Neural progenitor cell (in vitro differentiated cells): ENCODE data around the gene CHM. TPM values are rescaled to one million over a fixed set of nuclear protein-coding genes. Genes with fewer than 3 reads are reported as not detected.
A peak's percentile ranks its signal among the peaks of the same experiment; 100 is the strongest.

ENCODE experiments used
- DNase-seq: peaks from one replicate; pipeline ENCODE4 v3.0.0-alpha.2; 2016; ENCODE audit warnings: low spot score
- H2AFZ ChIP-seq: fragments of 200-600 bp; sonication (generic); replicated peaks from 2 replicates; pipeline ENCODE4 v1.6.1; 2016; ENCODE audit warnings: antibody characterized with exemption
- H3F3A ChIP-seq: fragments of 200-600 bp; sonication (generic); 2 replicates; pipeline ENCODE4 v1.6.1; 2016; ENCODE audit warnings: antibody characterized with exemption, low read depth
- H3K27ac ChIP-seq: fragments of 200-600 bp; sonication (generic); 2 replicates; pipeline ENCODE4 v1.5.1; 2016; ENCODE audit warnings: mild to moderate bottlenecking
- H3K27me3 ChIP-seq: fragments of 200-600 bp; sonication (generic); 2 replicates; pipeline ENCODE4 v1.6.1; 2016; ENCODE audit warnings: mild to moderate bottlenecking, moderate library complexity
- H3K36me3 ChIP-seq: fragments of 200-600 bp; sonication (generic); 2 replicates; pipeline ENCODE4 v1.5.1; 2016
- H3K4me1 ChIP-seq: fragments of 200-600 bp; sonication (generic); 2 replicates; pipeline ENCODE4 v1.6.1; 2016; ENCODE audit warnings: mixed run types
- H3K4me2 ChIP-seq: fragments of 200-600 bp; sonication (generic); 2 replicates; pipeline ENCODE4 v1.6.1; 2016
- H3K4me3 ChIP-seq: fragments of 200-600 bp; sonication (generic); 2 replicates; pipeline ENCODE4 v1.5.1; 2016
- H3K79me2 ChIP-seq: fragments of 200-600 bp; sonication (generic); 2 replicates; pipeline ENCODE4 v1.6.1; 2016; ENCODE audit warnings: low read depth
- H3K9ac ChIP-seq: fragments of 200-600 bp; sonication (generic); 2 replicates; pipeline ENCODE4 v1.6.1; 2016
- H3K9me3 ChIP-seq: fragments of 200-600 bp; sonication (generic); 2 replicates; pipeline ENCODE4 v1.5.1; 2016; ENCODE audit warnings: low read depth
- H4K20me1 ChIP-seq: fragments of 200-600 bp; sonication (generic); 2 replicates; pipeline ENCODE4 v1.6.1; 2016; ENCODE audit warnings: low read depth
- H3K27ac Mint-ChIP-seq: 3 replicates; pipeline ENCODE4 v1.8.0; 2021; ENCODE audit warnings: mixed read lengths
- H3K27me3 Mint-ChIP-seq: 2 replicates; pipeline ENCODE4 v1.8.0; 2022; ENCODE audit warnings: low read depth, mild to moderate bottlenecking, inconsistent platforms, moderate library complexity, mixed read lengths; ENCODE audit not compliant: insufficient read depth
- H3K36me3 Mint-ChIP-seq: 3 replicates; pipeline ENCODE4 v1.8.0; 2021; ENCODE audit warnings: mixed read lengths
- H3K4me1 Mint-ChIP-seq: 3 replicates; pipeline ENCODE4 v1.8.0; 2021; ENCODE audit warnings: mixed read lengths
- H3K4me3 Mint-ChIP-seq: 3 replicates; pipeline ENCODE4 v1.8.0; 2021; ENCODE audit warnings: mild to moderate bottlenecking, moderate library complexity, mixed read lengths
- H3K9me3 Mint-ChIP-seq: 3 replicates; pipeline ENCODE4 v1.8.0; 2020; ENCODE audit warnings: mixed read lengths
- CTCF ChIP-seq: fragments of 200-600 bp; sonication (generic); IDR thresholded peaks from 2 replicates; pipeline ENCODE4 v1.5.1; 2017; ENCODE audit warnings: antibody characterized with exemption, mild to moderate bottlenecking
- EZH2 ChIP-seq: fragments of 200-600 bp; sonication (generic); IDR thresholded peaks from 2 replicates; pipeline ENCODE4 v1.6.1; 2017; ENCODE audit warnings: antibody characterized with exemption, mild to moderate bottlenecking, moderate library complexity
- EZH2phosphoT487 ChIP-seq: fragments of 200-600 bp; sonication (generic); IDR thresholded peaks from 2 replicates; pipeline ENCODE4 v1.6.1; 2017; ENCODE audit warnings: antibody characterized with exemption
- total RNA-seq: library from RNA; depleted of rRNA; stranded (reverse); fragments of >200 nt; gene quantifications from 2 replicates; pipeline ENCODE4 v1.2.3, GENCODE V29; 2015; ENCODE audit warnings: low replicate concordance

The CHM gene
- total RNA-seq, 1 donor from 2014 or later = 24.0 TPM

GRCh38 chrX:85865324-85865723 lies 182.0 kb downstream of the CHM start:
- Mint-ChIP-seq H3K27me3 (no peaks in the 10 kb centered on the region), H3K4me3 (no peak overlapping the region), H3K4me1 (no peaks in the 10 kb centered on the region), H3K36me3 (peaks cover 21% of the 10 kb centered on the region), H3K9me3 (peaks cover 14% of the 10 kb centered on the region), H3K27ac (no peak overlapping the region)
- H3K27ac ChIP-seq = no peak overlapping the region
- H3K79me2 ChIP-seq = no peaks in the 10 kb centered on the region
- no peak for DNase-seq
- H3K27me3 ChIP-seq = no peaks in the 10 kb centered on the region
- H3K4me1 ChIP-seq = no peaks in the 10 kb centered on the region
- no peaks in the 10 kb centered on the region for H4K20me1 ChIP-seq
- TF ChIP-seq CTCF (no peak), EZH2 (no peak), EZH2phosphoT487 (no peak)
- no peak overlapping the region for H3K4me3 ChIP-seq
- no peaks in the 10 kb centered on the region for H3F3A ChIP-seq
- no peak overlapping the region for H2AFZ ChIP-seq
- H3K4me2 ChIP-seq = no peak overlapping the region
- no peak overlapping the region for H3K9ac ChIP-seq
- H3K9me3 ChIP-seq = no peaks in the 10 kb centered on the region
- peaks cover 6% of the 10 kb centered on the region for H3K36me3 ChIP-seq

GRCh38 chrX:85859426-85859825 lies 187.9 kb downstream of the CHM start:
- Histone ChIP-seq H3K9me3 (peaks cover 4% of the 10 kb centered on the region), H3K4me3 (no peak overlapping the region), H4K20me1 (no peaks in the 10 kb centered on the region), H3K79me2 (no peaks in the 10 kb centered on the region), H3K36me3 (peaks cover 6% of the 10 kb centered on the region), H3K4me2 (no peak overlapping the region), H3K27ac (no peak overlapping the region), H3F3A (no peaks in the 10 kb centered on the region), H3K27me3 (no peaks in the 10 kb centered on the region), H3K4me1 (no peaks in the 10 kb centered on the region), H3K9ac (no peak overlapping the region), H2AFZ (no peak overlapping the region)
- Mint-ChIP-seq H3K4me3 (no peak overlapping the region), H3K27me3 (no peaks in the 10 kb centered on the region), H3K4me1 (no peaks in the 10 kb centered on the region), H3K27ac (no peak overlapping the region), H3K9me3 (no peaks in the 10 kb centered on the region), H3K36me3 (no peaks in the 10 kb centered on the region)
- DNase-seq = no peak
- no peak for TF ChIP-seq EZH2phosphoT487
- no peak for TF ChIP-seq EZH2
- TF ChIP-seq CTCF = no peak

- Histone ChIP-seq H3K4me1 (no peaks in the 10 kb centered on the region), H3F3A (no peaks in the 10 kb centered on the region), H3K79me2 (no peaks in the 10 kb centered on the region), H3K27me3 (no peaks in the 10 kb centered on the region), H3K9ac (no peak overlapping the region), H3K27ac (no peak overlapping the region), H3K36me3 (no peaks in the 10 kb centered on the region), H3K4me3 (no peak overlapping the region), H3K9me3 (no peaks in the 10 kb centered on the region), H4K20me1 (no peaks in the 10 kb centered on the region), H2AFZ (no peak overlapping the region), H3K4me2 (no peak overlapping the region)
- Mint-ChIP-seq H3K36me3 (no peaks in the 10 kb centered on the region), H3K27ac (no peak overlapping the region), H3K4me1 (no peaks in the 10 kb centered on the region), H3K9me3 (peaks cover 5% of the 10 kb centered on the region), H3K4me3 (no peak overlapping the region), H3K27me3 (peaks cover 3% of the 10 kb centered on the region)
- peak; percentile 23 for DNase-seq
- TF ChIP-seq CTCF (peak; percentile 50), EZH2 (no peak), EZH2phosphoT487 (no peak)
Observed at GRCh38 chrX:85851418-85851817, 195.9 kb downstream of the CHM start.

- no peak overlapping the region for H3K4me2 ChIP-seq
- no peaks in the 10 kb centered on the region for H4K20me1 ChIP-seq
- no peaks in the 10 kb centered on the region for H3K36me3 Mint-ChIP-seq
- H3K9ac ChIP-seq = no peak overlapping the region
- no peak overlapping the region for H3K4me3 Mint-ChIP-seq
- H3K27ac Mint-ChIP-seq = no peak overlapping the region
- H3K27me3 Mint-ChIP-seq = no peaks in the 10 kb centered on the region
- no peaks in the 10 kb centered on the region for H3K4me1 Mint-ChIP-seq
- TF ChIP-seq CTCF = no peak
- TF ChIP-seq EZH2 = no peak
- TF ChIP-seq EZH2phosphoT487 = no peak
- H3K9me3 ChIP-seq = no peaks in the 10 kb centered on the region
- H3K9me3 Mint-ChIP-seq = peaks cover 4% of the 10 kb centered on the region
- H2AFZ ChIP-seq = no peak overlapping the region
- H3K79me2 ChIP-seq = no peaks in the 10 kb centered on the region
- H3K27me3 ChIP-seq = no peaks in the 10 kb centered on the region
- H3K4me3 ChIP-seq = no peak overlapping the region
- H3K27ac ChIP-seq = no peak overlapping the region
- no peaks in the 10 kb centered on the region for H3K4me1 ChIP-seq
- H3F3A ChIP-seq = no peaks in the 10 kb centered on the region
- no peaks in the 10 kb centered on the region for H3K36me3 ChIP-seq
- no peak for DNase-seq
Observed at GRCh38 chrX:85836868-85837267, 210.5 kb downstream of the CHM start.
